GM21717 (cell line): Measurements from ENCODE around the gene CRYBA1.
"Not testable (repeated sequence)": the region's sequence is repeated elsewhere in the genome, so short reads cannot be mapped to it uniquely, and the experiment has no call there.

ENCODE experiments used
- ATAC-seq: cut with Tn5 transposase; IDR thresholded peaks from one replicate; pipeline ENCODE4 v1.9.1; 2021; ENCODE audit warnings: mild to moderate bottlenecking, moderate library complexity; ENCODE audit not compliant: unreplicated experiment

Gene CRYBA1

GRCh38 chr17:29246628-29247027 is at the start of gene CRYBA1:
CRYBA1 (plus strand) TSS chr17:29246859; CDS start chr17:29246864, 5 bp downstream.
- no peak for ATAC-seq

GRCh38 chr17:29197516-29198272 is 49.0 kb upstream of the CRYBA1 start:
- no peak for ATAC-seq

GRCh38 chr17:29204068-29204804 is 42.4 kb upstream of the CRYBA1 start:
- not testable (repeated sequence) for ATAC-seq

GRCh38 chr17:29205047-29205446 is 41.6 kb upstream of the CRYBA1 start:
- no peak for ATAC-seq

- no peak for ATAC-seq
Measured at GRCh38 chr17:29207975-29208374, 38.7 kb upstream of the CRYBA1 start.

GRCh38 chr17:29209073-29209472 is 37.6 kb upstream of the CRYBA1 start:
- no peak for ATAC-seq

GRCh38 chr17:29210879-29211278 is 35.8 kb upstream of the CRYBA1 start:
- ATAC-seq = no peak

- ATAC-seq = no peak
Measured at GRCh38 chr17:29212094-29212631, 34.5 kb upstream of the CRYBA1 start.

GRCh38 chr17:29212681-29213121 is 34.0 kb upstream of the CRYBA1 start:
- ATAC-seq = no peak

GRCh38 chr17:29214215-29215146 is 32.2 kb upstream of the CRYBA1 start:
- ATAC-seq = no peak

GRCh38 chr17:29215174-29215573 is 31.5 kb upstream of the CRYBA1 start:
- ATAC-seq = no peak

GRCh38 chr17:29215717-29216116 is 30.9 kb upstream of the CRYBA1 start:
- no peak for ATAC-seq

GRCh38 chr17:29216181-29216580 is 30.5 kb upstream of the CRYBA1 start:
- no peak for ATAC-seq

GRCh38 chr17:29216856-29217255 is 29.8 kb upstream of the CRYBA1 start:
- ATAC-seq = no peak

- ATAC-seq = no peak
Measured at GRCh38 chr17:29219378-29220047, 27.1 kb upstream of the CRYBA1 start.

GRCh38 chr17:29221338-29221737 is 25.3 kb upstream of the CRYBA1 start:
- not testable (repeated sequence) for ATAC-seq

GRCh38 chr17:29225396-29225795 is 21.3 kb upstream of the CRYBA1 start:
- no peak for ATAC-seq

- no peak for ATAC-seq
Measured at GRCh38 chr17:29233301-29233700, 13.4 kb upstream of the CRYBA1 start.

GRCh38 chr17:29234972-29235371 is 11.7 kb upstream of the CRYBA1 start:
- not testable (repeated sequence) for ATAC-seq

GRCh38 chr17:29235904-29236303 is 10.8 kb upstream of the CRYBA1 start:
- no peak for ATAC-seq
